Measurements from ENCODE around the gene BORCS8.
"Not testable (repeated sequence)": the region's sequence is repeated elsewhere in the genome, so short reads cannot be mapped to it uniquely, and the experiment has no call there.

Gene BORCS8

GRCh38 chr19:19192078-19192882, at the start of gene BORCS8, which contains the start of gene RFXANK:
BORCS8 (minus strand) TSS chr19:19192152; CDS start chr19:19192117, 35 bp downstream.
RFXANK (plus strand) TSS chr19:19192258; CDS start chr19:19193947, 1,689 bp downstream.
- DNase-seq, result peak; percentile 100

DNA sequence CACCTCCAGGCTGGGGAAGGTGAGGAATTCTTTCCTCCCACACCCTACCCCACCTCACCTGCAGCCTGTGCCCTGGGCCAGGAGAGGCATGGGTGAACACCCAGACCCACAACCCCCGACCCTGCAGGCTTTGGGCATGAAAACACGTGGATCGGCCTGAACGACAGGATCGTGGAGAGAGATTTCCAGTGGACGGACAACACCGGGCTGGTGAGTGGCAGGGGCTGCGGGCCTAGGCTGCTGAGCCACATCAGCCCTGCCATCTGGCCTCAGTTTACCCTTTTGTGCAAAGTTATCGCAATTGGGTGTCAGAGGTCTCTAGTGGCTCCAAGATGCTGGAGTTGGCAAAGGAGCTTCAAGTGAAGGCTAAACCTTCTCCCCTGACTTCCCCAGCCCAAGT, 48.5 kb upstream of the BORCS8 start:
- DNase-seq, result no peak

DNA sequence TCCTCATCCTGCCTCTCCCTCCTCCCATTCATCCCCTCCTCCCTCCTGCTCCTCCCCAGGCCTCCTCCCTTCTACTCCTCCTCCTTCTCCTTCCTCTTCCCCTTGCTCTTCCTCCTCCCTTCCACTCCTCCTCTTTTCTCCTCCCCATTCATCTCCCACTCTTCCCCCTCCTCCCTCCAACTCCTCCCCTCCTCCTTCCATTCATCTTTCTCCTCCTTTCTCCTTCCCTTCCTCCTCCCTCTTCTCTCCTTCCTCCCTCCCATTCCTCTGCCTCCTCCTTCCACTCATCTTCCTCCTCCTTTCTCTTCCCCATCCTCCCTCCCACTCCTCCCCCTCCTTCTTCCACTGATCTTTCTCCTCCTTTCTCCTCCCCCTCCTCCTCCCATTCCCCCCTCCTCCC, 47.7 kb upstream of the BORCS8 start:
- no peak for DNase-seq

GRCh38 chr19:19238126-19238894, 46.4 kb upstream of the BORCS8 start:
- no peak for DNase-seq

GRCh38 chr19:19236173-19236572, 44.2 kb upstream of the BORCS8 start:
- DNase-seq, result no peak

DNA sequence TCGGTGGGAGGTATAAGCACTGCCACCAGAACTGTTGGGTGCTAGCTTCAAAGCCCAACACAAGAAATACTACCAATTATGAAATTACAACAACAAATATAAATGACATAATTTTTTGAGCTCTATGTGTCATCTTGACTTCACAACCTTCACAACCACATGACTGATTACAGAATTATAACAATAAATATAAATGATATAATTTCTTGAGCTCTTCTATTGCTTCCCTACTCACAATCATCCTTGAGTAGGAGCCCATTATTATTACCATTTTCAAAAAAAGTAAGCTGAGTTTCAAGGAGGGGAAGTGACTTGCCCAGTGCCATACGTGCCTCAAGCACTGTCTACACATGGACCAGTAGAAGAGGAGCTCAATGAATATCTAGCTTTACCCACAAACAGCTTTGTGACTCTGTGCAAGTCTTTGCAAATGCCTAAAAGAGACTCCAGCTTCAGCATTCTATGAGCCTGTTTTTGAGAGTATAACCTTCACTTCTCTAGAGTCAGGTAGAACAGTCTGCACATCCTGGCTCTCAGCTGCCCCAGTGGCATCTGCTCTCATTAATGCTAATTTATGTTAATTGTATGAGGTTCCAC, 42.4 kb upstream of the BORCS8 start:
- no peak for DNase-seq

GRCh38 chr19:19232261-19232721, 40.3 kb upstream of the BORCS8 start:
- peak; percentile 86 for DNase-seq

GRCh38 chr19:19230999-19231398, 39.0 kb upstream of the BORCS8 start:
- peak; percentile 98 for DNase-seq

- no peak for DNase-seq
These were observed 37.7 kb upstream of the BORCS8 start for GRCh38 chr19:19229701-19230100.

DNA sequence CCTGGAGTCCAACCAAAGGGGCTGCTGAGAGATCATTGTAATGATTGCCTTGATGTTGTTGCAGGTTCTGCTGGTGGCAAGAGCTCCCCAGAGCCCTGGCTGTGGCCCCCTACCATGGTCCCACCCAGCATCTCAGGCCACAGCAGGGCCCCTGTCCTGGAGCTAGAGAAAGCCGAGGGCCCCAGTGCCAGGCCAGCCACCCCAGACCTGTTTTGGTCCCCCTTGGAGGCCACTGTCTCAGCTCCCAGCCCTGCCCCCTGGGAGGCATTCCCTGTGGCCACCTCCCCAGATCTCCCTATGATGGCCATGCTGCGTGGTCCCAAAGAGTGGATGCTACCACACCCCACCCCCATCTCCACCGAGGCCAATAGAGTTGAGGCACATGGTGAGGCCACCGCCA, 35.3 kb upstream of the BORCS8 start:
- no peak for DNase-seq

GRCh38 chr19:19226663-19227062, 34.7 kb upstream of the BORCS8 start:
- DNase-seq, result no peak

DNA sequence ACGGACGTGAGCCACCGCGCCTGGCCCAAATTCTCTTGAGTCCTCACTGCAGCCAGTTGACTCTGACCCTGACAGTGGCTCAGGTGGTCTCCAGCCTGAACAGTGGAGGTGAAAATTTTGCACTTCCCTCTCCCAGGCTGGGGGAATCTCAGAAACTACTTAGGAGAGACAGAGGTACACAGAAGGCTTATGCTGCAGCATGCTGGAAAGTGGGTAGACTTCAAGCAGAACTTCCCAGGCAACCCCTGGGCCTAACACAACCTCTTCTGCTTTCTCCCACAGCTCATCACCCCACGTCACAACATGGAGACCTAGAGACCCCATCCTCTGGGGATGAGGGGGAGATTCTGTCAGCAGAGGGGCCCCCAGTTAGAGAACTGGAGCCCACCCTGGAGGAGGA, 34.3 kb upstream of the BORCS8 start:
- DNase-seq, result no peak

GRCh38 chr19:19224852-19225494, 33.0 kb upstream of the BORCS8 start:
- DNase-seq, result peak; percentile 99

- peak; percentile 91 for DNase-seq
These were observed 32.3 kb upstream of the BORCS8 start for GRCh38 chr19:19224150-19224851.

DNA sequence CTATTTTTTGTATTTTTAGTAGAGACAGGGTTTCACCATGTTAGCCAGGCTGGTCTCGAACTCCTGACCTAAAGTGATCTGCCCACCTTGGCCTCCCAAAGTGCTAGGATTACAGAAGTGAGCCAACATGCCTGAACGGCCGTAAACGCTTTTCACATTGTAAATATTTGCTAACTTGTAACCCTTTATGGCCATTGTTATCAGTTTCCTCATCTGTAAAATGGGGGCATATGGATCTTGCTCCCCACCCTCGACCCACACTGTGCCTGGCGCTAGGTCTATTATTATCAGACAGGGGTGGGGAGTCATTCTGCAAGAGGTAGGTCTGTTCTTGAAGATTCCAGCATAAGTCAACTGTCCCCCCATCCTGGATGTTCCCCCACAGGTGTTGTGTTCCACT, 31.7 kb upstream of the BORCS8 start:
- no peak for DNase-seq

DNA sequence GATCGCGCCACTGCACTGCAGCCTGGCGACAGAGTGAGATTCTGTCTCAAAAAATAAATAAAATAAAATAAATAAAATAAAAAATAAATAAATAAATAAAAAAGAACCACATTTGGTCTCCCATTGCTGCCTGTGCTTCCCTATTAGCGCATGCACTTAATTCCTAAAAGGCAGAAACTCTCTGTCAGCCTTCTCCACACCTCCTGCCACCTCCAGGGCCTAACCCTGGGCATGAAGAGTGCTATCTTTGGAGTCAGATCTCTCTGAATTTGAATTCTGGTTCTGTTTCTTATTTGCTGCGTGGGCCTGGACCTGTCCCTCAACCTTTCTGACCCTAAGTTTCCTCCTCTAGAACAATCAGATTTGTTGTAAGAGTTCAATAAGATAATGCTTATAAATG, 31.1 kb upstream of the BORCS8 start:
- no peak for DNase-seq

- not testable (repeated sequence) for DNase-seq
These were observed 29.0 kb upstream of the BORCS8 start for GRCh38 chr19:19221000-19221399.

- DNase-seq, result no peak
These were observed 27.0 kb upstream of the BORCS8 start for GRCh38 chr19:19218911-19219310.

DNA sequence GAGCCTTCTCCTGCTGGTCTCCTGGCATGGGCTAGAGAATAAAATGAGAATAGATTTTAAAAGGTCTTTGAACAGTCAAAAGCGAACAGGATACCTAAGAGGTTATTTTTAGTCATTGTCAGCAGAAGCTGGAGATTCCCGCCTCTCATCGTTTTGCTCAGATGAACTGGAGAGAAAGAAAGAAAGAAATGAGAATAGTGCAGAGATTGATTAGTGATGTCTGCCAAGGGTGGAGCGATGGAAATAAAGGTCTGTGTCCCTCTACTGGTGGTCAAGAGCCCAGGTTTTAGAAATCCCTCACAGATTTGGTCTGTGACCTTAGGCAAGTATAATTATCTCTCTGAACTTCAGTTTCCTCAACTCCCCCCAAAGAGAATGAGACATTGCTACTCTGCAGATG, 25.1 kb upstream of the BORCS8 start:
- peak; percentile 75 for DNase-seq

- DNase-seq, result no peak
These were observed 23.8 kb upstream of the BORCS8 start for GRCh38 chr19:19215792-19216191.

- peak; percentile 40 for DNase-seq
These were observed 22.9 kb upstream of the BORCS8 start for GRCh38 chr19:19214892-19215291.

DNA sequence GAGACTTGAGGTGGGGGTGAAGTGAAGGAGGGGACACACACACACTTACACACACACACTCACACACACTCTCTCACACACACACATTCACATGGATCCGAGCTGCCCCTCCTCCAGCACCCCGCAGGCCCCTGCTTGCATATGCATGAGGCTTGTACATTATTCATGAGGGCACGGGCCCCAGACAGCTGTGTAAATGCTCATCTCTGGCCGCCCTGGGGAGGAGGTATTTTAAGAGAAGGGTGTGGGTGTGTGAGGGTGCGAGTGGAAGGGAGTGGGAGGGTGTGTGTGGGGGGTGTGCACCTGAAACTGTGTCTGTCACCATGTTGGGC, 22.2 kb upstream of the BORCS8 start:
- DNase-seq, result no peak

Measured in NCI-H82 (cell line).